Naive thymus-derived CD4-positive, alpha-beta T cell (primary cell): ENCODE measurements around the gene AXIN2. TPM values are rescaled to one million over a fixed set of nuclear protein-coding genes. Genes with fewer than 3 reads are reported as not detected.

Source experiments
- ATAC-seq: fragments of 150-1000 bp; cut with Tn5 transposase; 2 replicates; pipeline ENCODE4 v1.10.0; 2021; ENCODE audit warnings: mild to moderate bottlenecking, moderate library complexity
- CTCF ChIA-PET: fragments of 350-600 bp; sonication (Branson Sonifier 250); formaldehyde crosslinking; loops from one replicate; lab custom pipeline; 2021; ENCODE audit warnings: antibody characterized with exemption; lab: Charles Lee
- POLR2A ChIA-PET: fragments of 350-600 bp; sonication (Branson Sonifier 250); formaldehyde crosslinking; loops from one replicate; lab custom pipeline; 2021; ENCODE audit warnings: antibody characterized with exemption, inconsistent platforms; lab: Charles Lee
- DNase-seq, 9 donors: peaks; one replicate each; pipeline versions ENCODE4 v3.0.0 to v3.0.0-alpha.2; 2020 to 2022; ENCODE audit warnings: mixed read lengths in 1 of 9
- H3K27ac ChIP-seq: one replicate; pipeline ENCODE4 v1.7.0; 2013; ENCODE audit warnings: mild to moderate bottlenecking, low read depth, low read length, moderate library complexity
- H3K27me3 ChIP-seq, 2 donors: one replicate each; pipeline ENCODE4 v1.7.0; 2013; ENCODE audit warnings: low read length in 2 of 2, mild to moderate bottlenecking in 2 of 2, moderate library complexity in 2 of 2; ENCODE audit not compliant: control insufficient read depth in 2 of 2, insufficient read depth in 2 of 2
- H3K36me3 ChIP-seq, 3 experiments: 1 replicate in 2 of 3; 2 replicates in 1 of 3; pipeline ENCODE4 v1.7.0; 2013; ENCODE audit warnings: low read length in 3 of 3, mild to moderate bottlenecking in 3 of 3, moderate library complexity in 1 of 3; ENCODE audit not compliant: insufficient read depth in 3 of 3, control insufficient read depth in 2 of 3
- H3K4me1 ChIP-seq, 2 donors: one replicate each; pipeline ENCODE4 v1.7.0; 2013; ENCODE audit warnings: low read length in 2 of 2, mild to moderate bottlenecking in 2 of 2, moderate library complexity in 1 of 2; ENCODE audit not compliant: control insufficient read depth in 2 of 2, insufficient read depth in 2 of 2
- H3K4me3 ChIP-seq: 2 replicates; pipeline ENCODE4 v1.7.0; 2013; ENCODE audit warnings: mild to moderate bottlenecking, low read length
- H3K9me3 ChIP-seq, 3 experiments: 1 replicate in 2 of 3; 2 replicates in 1 of 3; pipeline ENCODE4 v1.7.0; 2013; ENCODE audit warnings: low read length in 3 of 3; ENCODE audit not compliant: control insufficient read depth in 2 of 3
- H3K27ac Mint-ChIP-seq, 9 donors: one replicate each; pipeline ENCODE4 v1.8.0; 2020 to 2022; ENCODE audit warnings: mixed read lengths in 9 of 9, mild to moderate bottlenecking in 8 of 9, moderate library complexity in 5 of 9, inconsistent platforms in 2 of 9
- H3K27me3 Mint-ChIP-seq, 5 donors: one replicate each; pipeline ENCODE4 v1.8.0; 2021 to 2022; ENCODE audit warnings: mixed read lengths in 5 of 5, mild to moderate bottlenecking in 1 of 5
- H3K36me3 Mint-ChIP-seq, 5 donors: one replicate each; pipeline ENCODE4 v1.8.0; 2020 to 2022; ENCODE audit warnings: mixed read lengths in 5 of 5, mild to moderate bottlenecking in 3 of 5, inconsistent platforms in 1 of 5
- H3K4me1 Mint-ChIP-seq, 7 donors: one replicate each; pipeline ENCODE4 v1.8.0; 2020 to 2022; ENCODE audit warnings: mixed read lengths in 7 of 7, mild to moderate bottlenecking in 3 of 7, inconsistent platforms in 1 of 7
- H3K4me3 Mint-ChIP-seq, 10 donors: one replicate each; pipeline ENCODE4 v1.8.0; 2020 to 2022; ENCODE audit warnings: mild to moderate bottlenecking in 10 of 10, mixed read lengths in 10 of 10, moderate library complexity in 6 of 10, inconsistent platforms in 2 of 10
- H3K9me3 Mint-ChIP-seq, 11 donors: one replicate each; pipeline ENCODE4 v1.8.0; 2020 to 2022; ENCODE audit warnings: mixed read lengths in 11 of 11, mild to moderate bottlenecking in 4 of 11, inconsistent platforms in 1 of 11, moderate library complexity in 1 of 11
- intact Hi-C, 2 donors: fragments of 100-400 bp; cut with micrococcal nuclease; formaldehyde crosslinking; loops; one replicate each; pipeline ENCODE4 v1.15.1; 2023
- polyA plus RNA-seq, 2 donors: library from polyadenylated mRNA; unstranded; fragments of 300-500 nt; fragmentation: Illumina TruSeq; gene quantifications; one replicate each; pipeline ENCODE4 v1.2.3, GENCODE V29; 2021
- total RNA-seq, 6 experiments: library from RNA in 5 of 6; stranded (reverse) in 5 of 6; gene quantifications; 1 replicate in 5 of 6; 2 replicates in 1 of 6; pipeline ENCODE4 v1.2.3 and lab custom pipeline; 2021 to 2026

AXIN2 gene
- total and polyA plus RNA-seq, 7 experiments from 2014 or later, result 7.4 to 63.4 (median 21.7) TPM

GRCh38 chr17:65498816-65499215, 62.6 kb downstream of the AXIN2 start:
- no peak overlapping the region for H3K4me3 ChIP-seq
- Mint-ChIP-seq H3K4me1 (peaks cover 12 to 22% (median 15%) of the 10 kb centered on the region in 7 donors), H3K27me3 (peaks cover 0 to 23% (median 0%) of the 10 kb centered on the region in 5 donors), H3K9me3 (no peaks in the 10 kb centered on the region), H3K36me3 (no peaks in the 10 kb centered on the region), H3K27ac (peak overlapping the region in 1 of 9 donors; percentile 41), H3K4me3 (no peak overlapping the region)
- H3K36me3 ChIP-seq, result no peaks in the 10 kb centered on the region
- peaks cover 0 to 4% of the 10 kb centered on the region in 2 donors for H3K4me1 ChIP-seq
- CTCF ChIA-PET, result no interaction called here
- no peak for DNase-seq
- intact Hi-C loops, result no loop called here
- no peaks in the 10 kb centered on the region for H3K27me3 ChIP-seq
- POLR2A ChIA-PET, result no interaction called here
- no peaks in the 10 kb centered on the region for H3K9me3 ChIP-seq
- H3K27ac ChIP-seq, result no peak overlapping the region
- no peak for ATAC-seq

GRCh38 chr17:65496801-65497200, 64.6 kb downstream of the AXIN2 start:
- H3K27ac Mint-ChIP-seq, result peak overlapping the region in 1 of 9 donors; percentile 21
- H3K27me3 Mint-ChIP-seq, result peaks cover 0 to 28% (median 0%) of the 10 kb centered on the region in 5 donors
- H3K9me3 ChIP-seq, result no peaks in the 10 kb centered on the region
- peaks cover 12 to 24% (median 15%) of the 10 kb centered on the region in 7 donors for H3K4me1 Mint-ChIP-seq
- H3K4me3 ChIP-seq, result no peak overlapping the region
- ChIA-PET CTCF (no interaction called here), POLR2A (no interaction called here)
- H3K36me3 Mint-ChIP-seq, result no peaks in the 10 kb centered on the region
- intact Hi-C loops, result no loop called here
- H3K27ac ChIP-seq, result no peak overlapping the region
- DNase-seq (no peak), ATAC-seq (no peak)
- H3K4me3 Mint-ChIP-seq, result no peak overlapping the region
- H3K27me3 ChIP-seq, result no peaks in the 10 kb centered on the region
- peaks cover 0 to 4% of the 10 kb centered on the region in 2 donors for H3K4me1 ChIP-seq
- H3K9me3 Mint-ChIP-seq, result no peaks in the 10 kb centered on the region
- no peaks in the 10 kb centered on the region for H3K36me3 ChIP-seq

- Mint-ChIP-seq H3K36me3 (no peaks in the 10 kb centered on the region), H3K4me3 (peak overlapping the region; percentile 41 to 85 (median 78)), H3K9me3 (peaks cover 0 to 4% (median 0%) of the 10 kb centered on the region in 11 donors), H3K4me1 (peaks cover 12 to 27% (median 17%) of the 10 kb centered on the region in 7 donors), H3K27me3 (peaks cover 0 to 26% (median 0%) of the 10 kb centered on the region in 5 donors), H3K27ac (peak overlapping the region in 5 of 9 donors; percentile 15 to 87 (median 63))
- ChIA-PET CTCF (no interaction called here), POLR2A (no interaction called here)
- intact Hi-C loops, result loop anchor here in 1 of 2 donors (2.0 kb wide), 1 partner anchor 61 kb away; no protein-coding TSS in a partner anchor
- Histone ChIP-seq H3K27ac (no peak overlapping the region), H3K27me3 (no peaks in the 10 kb centered on the region), H3K4me1 (peaks cover 0 to 4% of the 10 kb centered on the region in 2 donors), H3K36me3 (no peaks in the 10 kb centered on the region), H3K4me3 (peak overlapping the region; percentile 29), H3K9me3 (no peaks in the 10 kb centered on the region)
- DNase-seq (peak in 6 of 9 donors; percentile 4 to 45 (median 38)), ATAC-seq (peak; percentile 50)
These were observed 66.1 kb downstream of the AXIN2 start for GRCh38 chr17:65495122-65496055.

GRCh38 chr17:65489413-65490155, 71.9 kb downstream of the AXIN2 start:
- peaks cover 0 to 13% (median 7%) of the 10 kb centered on the region in 5 donors for H3K27me3 Mint-ChIP-seq
- H3K27me3 ChIP-seq, result no peaks in the 10 kb centered on the region
- H3K9me3 Mint-ChIP-seq, result peaks cover 0 to 4% (median 0%) of the 10 kb centered on the region in 11 donors
- DNase-seq, result no peak
- ATAC-seq, result no peak
- intact Hi-C loops, result no loop called here
- ChIA-PET POLR2A (no interaction called here), CTCF (no interaction called here)
- no peaks in the 10 kb centered on the region for H3K36me3 ChIP-seq
- no peak overlapping the region for H3K4me3 Mint-ChIP-seq
- peaks cover 0 to 16% (median 5%) of the 10 kb centered on the region in 7 donors for H3K4me1 Mint-ChIP-seq
- no peaks in the 10 kb centered on the region for H3K36me3 Mint-ChIP-seq
- no peak overlapping the region for H3K27ac ChIP-seq
- no peaks in the 10 kb centered on the region for H3K9me3 ChIP-seq
- H3K4me1 ChIP-seq, result no peaks in the 10 kb centered on the region
- H3K27ac Mint-ChIP-seq, result peak overlapping the region in 3 of 9 donors; percentile 2 to 62 (median 39)
- H3K4me3 ChIP-seq, result no peak overlapping the region

- no peak overlapping the region for H3K4me3 Mint-ChIP-seq
- no peaks in the 10 kb centered on the region for H3K9me3 ChIP-seq
- H3K27me3 ChIP-seq, result no peaks in the 10 kb centered on the region
- intact Hi-C loops, result no loop called here
- ATAC-seq, result no peak
- no peak overlapping the region for H3K27ac Mint-ChIP-seq
- ChIA-PET POLR2A (no interaction called here), CTCF (no interaction called here)
- DNase-seq, result no peak
- H3K4me1 Mint-ChIP-seq, result peaks cover 0 to 16% (median 0%) of the 10 kb centered on the region in 7 donors
- H3K4me3 ChIP-seq, result no peak overlapping the region
- no peak overlapping the region for H3K27ac ChIP-seq
- no peaks in the 10 kb centered on the region for H3K36me3 Mint-ChIP-seq
- peaks cover 0 to 13% (median 7%) of the 10 kb centered on the region in 5 donors for H3K27me3 Mint-ChIP-seq
- H3K4me1 ChIP-seq, result no peaks in the 10 kb centered on the region
- H3K9me3 Mint-ChIP-seq, result peaks cover 0 to 4% (median 0%) of the 10 kb centered on the region in 11 donors
- no peaks in the 10 kb centered on the region for H3K36me3 ChIP-seq
These were observed 72.8 kb downstream of the AXIN2 start for GRCh38 chr17:65488665-65489064.

GRCh38 chr17:65487990-65488389, 73.5 kb downstream of the AXIN2 start:
- Mint-ChIP-seq H3K27ac (no peak overlapping the region), H3K4me1 (peaks cover 0 to 16% (median 0%) of the 10 kb centered on the region in 7 donors), H3K4me3 (no peak overlapping the region), H3K36me3 (no peaks in the 10 kb centered on the region), H3K27me3 (peaks cover 0 to 13% (median 7%) of the 10 kb centered on the region in 5 donors), H3K9me3 (peaks cover 0 to 4% (median 0%) of the 10 kb centered on the region in 11 donors)
- H3K4me3 ChIP-seq, result no peak overlapping the region
- POLR2A ChIA-PET, result no interaction called here
- H3K36me3 ChIP-seq, result no peaks in the 10 kb centered on the region
- no peak overlapping the region for H3K27ac ChIP-seq
- DNase-seq, result no peak
- intact Hi-C loops, result no loop called here
- CTCF ChIA-PET, result no interaction called here
- no peaks in the 10 kb centered on the region for H3K4me1 ChIP-seq
- H3K27me3 ChIP-seq, result no peaks in the 10 kb centered on the region
- H3K9me3 ChIP-seq, result no peaks in the 10 kb centered on the region
- ATAC-seq, result no peak
